Mesothelial cell of epicardium (in vitro differentiated cells): ENCODE data around the gene F2. TPM values are rescaled to one million over a fixed set of nuclear protein-coding genes. Genes with fewer than 3 reads are reported as not detected.
A peak's percentile ranks its signal among the peaks of the same experiment; 100 is the strongest.

Experiments
- DNase-seq, 2 experiments: peaks; one replicate each; pipeline ENCODE4 v3.0.0; 2021; ENCODE audit warnings: low spot score in 2 of 2; ENCODE audit not compliant: unreplicated experiment in 2 of 2
- H3K27ac Mint-ChIP-seq: 2 replicates; pipeline ENCODE4 v1.8.0; 2021; ENCODE audit warnings: mixed read lengths
- H3K27me3 Mint-ChIP-seq: 2 replicates; pipeline ENCODE4 v1.8.0; 2021; ENCODE audit warnings: low read depth, mixed read lengths
- H3K36me3 Mint-ChIP-seq: 2 replicates; pipeline ENCODE4 v1.8.0; 2021; ENCODE audit warnings: mixed read lengths
- H3K4me1 Mint-ChIP-seq: 2 replicates; pipeline ENCODE4 v1.8.0; 2021; ENCODE audit warnings: mixed read lengths
- H3K4me3 Mint-ChIP-seq: 2 replicates; pipeline ENCODE4 v1.8.0; 2021; ENCODE audit warnings: mild to moderate bottlenecking, moderate library complexity, mixed read lengths
- H3K9me3 Mint-ChIP-seq: 2 replicates; pipeline ENCODE4 v1.8.0; 2021; ENCODE audit warnings: mixed read lengths
- CTCF ChIP-seq: fragments of 200-600 bp; sonication (generic); IDR thresholded peaks from one replicate; pipeline ENCODE4 v1.5.0; 2021; ENCODE audit warnings: antibody characterized with exemption; ENCODE audit not compliant: unreplicated experiment
- total RNA-seq: library from RNA; stranded (reverse); gene quantifications from 3 replicates; pipeline ENCODE4 v1.2.1, GENCODE V29; 2021

Gene F2
- total RNA-seq, 1 donor from 2014 or later = not detected

- Mint-ChIP-seq H3K9me3 (no peaks in the 10 kb centered on the region), H3K27ac (no peak overlapping the region), H3K4me1 (peaks cover 19% of the 10 kb centered on the region), H3K27me3 (no peaks in the 10 kb centered on the region), H3K4me3 (no peak overlapping the region), H3K36me3 (peaks cover 6% of the 10 kb centered on the region)
- no peak for DNase-seq
- no peak for TF ChIP-seq CTCF
Measured at GRCh38 chr11:46696212-46696558, 22.8 kb upstream of the F2 start.

- no peaks in the 10 kb centered on the region for H3K27me3 Mint-ChIP-seq
- DNase-seq = no peak
Measured at GRCh38 chr11:46697303-46697702, 21.7 kb upstream of the F2 start.

GRCh38 chr11:46697723-46698122 is 21.3 kb upstream of the F2 start:
- H3K36me3 Mint-ChIP-seq = peaks cover 10% of the 10 kb centered on the region
- no peak for TF ChIP-seq CTCF
- H3K4me3 Mint-ChIP-seq = no peak overlapping the region
- H3K9me3 Mint-ChIP-seq = no peaks in the 10 kb centered on the region
- H3K4me1 Mint-ChIP-seq = peaks cover 32% of the 10 kb centered on the region
- H3K27ac Mint-ChIP-seq = no peak overlapping the region
- no peak for DNase-seq
- H3K27me3 Mint-ChIP-seq = no peaks in the 10 kb centered on the region

More at GRCh38 chr11:46697303-46697702, 21.7 kb upstream of the F2 start:
- H3K4me1 Mint-ChIP-seq = peaks cover 28% of the 10 kb centered on the region
- H3K4me3 Mint-ChIP-seq = no peak overlapping the region
- peaks cover 8% of the 10 kb centered on the region for H3K36me3 Mint-ChIP-seq
- H3K9me3 Mint-ChIP-seq = no peaks in the 10 kb centered on the region
- no peak for TF ChIP-seq CTCF
- no peak overlapping the region for H3K27ac Mint-ChIP-seq

GRCh38 chr11:46698597-46698996 is 20.4 kb upstream of the F2 start:
- Mint-ChIP-seq H3K27me3 (no peaks in the 10 kb centered on the region), H3K4me1 (peaks cover 33% of the 10 kb centered on the region), H3K27ac (peak overlapping the region; percentile 47), H3K36me3 (peaks cover 16% of the 10 kb centered on the region), H3K4me3 (peak overlapping the region; percentile 24), H3K9me3 (no peaks in the 10 kb centered on the region)
- no peak for TF ChIP-seq CTCF
- DNase-seq = no peak

- peak; percentile 96 to 98 for DNase-seq
- no peak for TF ChIP-seq CTCF
- Mint-ChIP-seq H3K27me3 (no peaks in the 10 kb centered on the region), H3K27ac (peak within 1 kb of the TSS; percentile 99), H3K9me3 (no peaks in the 10 kb centered on the region), H3K4me1 (peaks cover 33% of the 10 kb centered on the region), H3K4me3 (peak within 1 kb of the TSS; percentile 100), H3K36me3 (peaks cover 17% of the 10 kb centered on the region)
Measured at GRCh38 chr11:46700241-46701077, 18.6 kb upstream of the F2 start, which contains the start of the genes ARHGAP1 and ZNF408. ARHGAP1 (minus strand) TSS chr11:46700619; CDS start chr11:46696107, 4,512 bp downstream. ZNF408 (plus strand) TSS chr11:46701031; CDS start chr11:46701048, 17 bp downstream.
